Effector CD4-positive, alpha-beta T cell (primary cell): ENCODE data around the gene LGR6.
"Not testable (repeated sequence)": the region's sequence is repeated elsewhere in the genome, so short reads cannot be mapped to it uniquely, and the experiment has no call there.

Experiments used
- DNase-seq: peaks from one replicate; pipeline ENCODE4 v3.0.0-alpha.2; 2020
- total RNA-seq: gene quantifications from one replicate; lab custom pipeline; 2026; lab: John Stamatoyannopoulos, UW

The LGR6 gene
- 1.1 reads per million for total RNA-seq

GRCh38 chr1:202193614-202194327, at the start of gene LGR6:
Gene LGR6, plus strand, starts transcription at chr1:202193799. Its CDS starts 191 bp downstream, at chr1:202193990.
- DNase-seq, result no peak

- peak; percentile 55 for DNase-seq
Observed at GRCh38 chr1:202144402-202145067, 49.1 kb upstream of the LGR6 start, which contains the start of gene ARL8A. Gene ARL8A, minus strand, starts transcription at chr1:202144737. Its CDS starts 165 bp downstream, at chr1:202144572.

- no peak for DNase-seq
Observed at GRCh38 chr1:202145068-202145743, 48.4 kb upstream of the LGR6 start.

- DNase-seq, result not testable (repeated sequence)
Observed at GRCh38 chr1:202145744-202146140, 47.9 kb upstream of the LGR6 start.

GRCh38 chr1:202146279-202146678, 47.3 kb upstream of the LGR6 start:
- DNase-seq, result no peak

- DNase-seq, result no peak
Observed at GRCh38 chr1:202146993-202147392, 46.6 kb upstream of the LGR6 start.

GRCh38 chr1:202148391-202148790, 45.2 kb upstream of the LGR6 start:
- DNase-seq, result no peak

- DNase-seq, result no peak
Observed at GRCh38 chr1:202149566-202149965, 44.0 kb upstream of the LGR6 start.

GRCh38 chr1:202150187-202150586, 43.4 kb upstream of the LGR6 start:
- DNase-seq, result no peak

- DNase-seq, result no peak
Observed at GRCh38 chr1:202150602-202151001, 43.0 kb upstream of the LGR6 start.

GRCh38 chr1:202151045-202151444, 42.6 kb upstream of the LGR6 start:
- DNase-seq, result no peak

GRCh38 chr1:202152399-202152798, 41.2 kb upstream of the LGR6 start:
- DNase-seq, result no peak

- DNase-seq, result no peak
Observed at GRCh38 chr1:202153284-202153683, 40.3 kb upstream of the LGR6 start.

GRCh38 chr1:202154148-202154765, 39.3 kb upstream of the LGR6 start:
- no peak for DNase-seq

- no peak for DNase-seq
Observed at GRCh38 chr1:202154766-202155477, 38.7 kb upstream of the LGR6 start.

- no peak for DNase-seq
Observed at GRCh38 chr1:202155478-202156021, 38.0 kb upstream of the LGR6 start.

- DNase-seq, result no peak
Observed at GRCh38 chr1:202156590-202156989, 37.0 kb upstream of the LGR6 start.

GRCh38 chr1:202157945-202158344, 35.7 kb upstream of the LGR6 start:
- no peak for DNase-seq

GRCh38 chr1:202158810-202159533, 34.6 kb upstream of the LGR6 start:
- DNase-seq, result no peak

GRCh38 chr1:202159534-202160371, 33.8 kb upstream of the LGR6 start:
- DNase-seq, result no peak
